ENCODE data around the gene CTDP1. TPM values are rescaled to one million over a fixed set of nuclear protein-coding genes. Genes with fewer than 3 reads are reported as not detected.

Gene CTDP1
- total and polyA plus RNA-seq, 4 donors, result 18.8 to 30.5 (median 21.7) TPM

DNA sequence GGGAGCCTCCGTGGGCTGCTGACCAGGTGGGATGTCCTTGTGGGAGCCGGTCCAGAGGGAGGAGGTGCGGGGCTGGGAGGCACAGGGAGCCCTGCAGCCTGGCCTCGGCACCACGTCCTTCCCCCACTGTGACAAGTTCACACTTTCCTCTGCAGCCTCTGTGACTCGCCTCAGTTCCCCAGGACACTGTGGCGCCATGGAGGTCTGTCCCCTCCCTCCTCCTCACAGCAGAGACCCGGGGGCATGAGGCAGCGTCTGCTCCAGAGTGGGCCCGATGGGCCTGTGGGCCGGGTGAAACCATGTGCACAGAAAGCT is 90.9 kb downstream of the CTDP1 start:
- DNase-seq, result no peak
- 73 to 78% methylated on average over 11 of the region's 11 CpGs for WGBS, 2 donors
- Histone ChIP-seq H3K4me3 (no peak overlapping the region), H3K4me1 (ENCODE audit: control insufficient read depth in 5 of 5, insufficient read depth in 5 of 5, low read length in 5 of 5) (no peaks in the 10 kb centered on the region), H3K9me3 (ENCODE audit: control insufficient read depth in 4 of 4, insufficient read depth in 3 of 4, low read length in 3 of 4) (peaks cover 0 to 25% (median 0%) of the 10 kb centered on the region in 4 donors), H3K27me3 (ENCODE audit: control insufficient read depth in 3 of 3, insufficient read depth in 3 of 3, low read length in 2 of 3) (peaks cover 0 to 5% (median 0%) of the 10 kb centered on the region in 3 donors), H3K9ac (ENCODE audit: insufficient read depth in 1 of 2, low read length in 2 of 2) (no peak overlapping the region), H3K27ac (ENCODE audit: low read depth in 1 of 2, low read length in 1 of 2) (no peak overlapping the region), H3K36me3 (ENCODE audit: control insufficient read depth in 4 of 4, insufficient read depth in 4 of 4, low read length in 4 of 4) (no peaks in the 10 kb centered on the region)
- TF ChIP-seq, protein P1, sequence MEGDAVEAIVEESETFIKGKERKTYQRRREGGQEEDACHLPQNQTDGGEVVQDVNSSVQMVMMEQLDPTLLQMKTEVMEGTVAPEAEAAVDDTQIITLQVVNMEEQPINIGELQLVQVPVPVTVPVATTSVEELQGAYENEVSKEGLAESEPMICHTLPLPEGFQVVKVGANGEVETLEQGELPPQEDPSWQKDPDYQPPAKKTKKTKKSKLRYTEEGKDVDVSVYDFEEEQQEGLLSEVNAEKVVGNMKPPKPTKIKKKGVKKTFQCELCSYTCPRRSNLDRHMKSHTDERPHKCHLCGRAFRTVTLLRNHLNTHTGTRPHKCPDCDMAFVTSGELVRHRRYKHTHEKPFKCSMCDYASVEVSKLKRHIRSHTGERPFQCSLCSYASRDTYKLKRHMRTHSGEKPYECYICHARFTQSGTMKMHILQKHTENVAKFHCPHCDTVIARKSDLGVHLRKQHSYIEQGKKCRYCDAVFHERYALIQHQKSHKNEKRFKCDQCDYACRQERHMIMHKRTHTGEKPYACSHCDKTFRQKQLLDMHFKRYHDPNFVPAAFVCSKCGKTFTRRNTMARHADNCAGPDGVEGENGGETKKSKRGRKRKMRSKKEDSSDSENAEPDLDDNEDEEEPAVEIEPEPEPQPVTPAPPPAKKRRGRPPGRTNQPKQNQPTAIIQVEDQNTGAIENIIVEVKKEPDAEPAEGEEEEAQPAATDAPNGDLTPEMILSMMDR (IDR thresholded peaks at IDR 0.05; ENCODE audit: control extremely low read depth, extremely low read depth), result no peak
- ATAC-seq (ENCODE audit: insufficient read depth, low FRiP score), result no peak

DNA sequence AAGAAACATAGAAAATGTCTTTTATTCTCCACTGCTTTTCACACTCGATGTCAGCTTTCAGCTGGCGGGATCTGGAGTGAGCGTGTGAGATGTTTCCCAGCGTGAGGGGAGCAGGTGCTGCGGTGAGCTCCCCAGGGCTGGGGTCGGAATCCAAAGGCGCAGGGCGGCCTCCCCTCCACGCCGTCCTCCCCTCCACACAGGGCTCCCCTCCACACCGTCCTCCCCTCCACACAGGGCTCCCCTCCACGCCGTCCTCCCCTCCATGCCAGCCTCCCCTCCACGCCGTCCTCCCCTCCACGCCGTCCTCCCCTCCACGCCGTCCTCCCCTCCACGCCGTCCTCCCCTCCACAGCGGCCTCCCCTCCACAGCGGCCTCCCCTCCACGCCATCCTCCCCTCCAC is 91.2 kb downstream of the CTDP1 start:
- Histone ChIP-seq H3K27ac (ENCODE audit: low read depth in 1 of 2, low read length in 1 of 2) (no peak overlapping the region), H3K9ac (ENCODE audit: insufficient read depth in 1 of 2, low read length in 2 of 2) (no peak overlapping the region), H3K4me1 (ENCODE audit: control insufficient read depth in 5 of 5, insufficient read depth in 5 of 5, low read length in 5 of 5) (no peaks in the 10 kb centered on the region), H3K36me3 (ENCODE audit: control insufficient read depth in 4 of 4, insufficient read depth in 4 of 4, low read length in 4 of 4) (no peaks in the 10 kb centered on the region), H3K27me3 (ENCODE audit: control insufficient read depth in 3 of 3, insufficient read depth in 3 of 3, low read length in 2 of 3) (peaks cover 0 to 5% (median 0%) of the 10 kb centered on the region in 3 donors), H3K9me3 (ENCODE audit: control insufficient read depth in 4 of 4, insufficient read depth in 3 of 4, low read length in 3 of 4) (peaks cover 0 to 25% (median 0%) of the 10 kb centered on the region in 4 donors), H3K4me3 (no peak overlapping the region)
- 74 to 83% methylated on average over 11 to 24 of the region's 24 CpGs for WGBS, 2 donors
- no peak for ATAC-seq (ENCODE audit: insufficient read depth, low FRiP score)
- no peak for DNase-seq
- TF ChIP-seq, protein P1 (IDR thresholded peaks at IDR 0.05; ENCODE audit: control extremely low read depth, extremely low read depth), result no peak

- WGBS, 2 donors, result 72 to 80% methylated on average over 33 to 35 of the region's 35 CpGs
- Histone ChIP-seq H3K36me3 (ENCODE audit: control insufficient read depth in 4 of 4, insufficient read depth in 4 of 4, low read length in 4 of 4) (no peaks in the 10 kb centered on the region), H3K9me3 (ENCODE audit: control insufficient read depth in 4 of 4, insufficient read depth in 3 of 4, low read length in 3 of 4) (peaks cover 0 to 21% (median 0%) of the 10 kb centered on the region in 4 donors), H3K27me3 (ENCODE audit: control insufficient read depth in 3 of 3, insufficient read depth in 3 of 3, low read length in 2 of 3) (peaks cover 0 to 5% (median 0%) of the 10 kb centered on the region in 3 donors), H3K4me1 (ENCODE audit: control insufficient read depth in 5 of 5, insufficient read depth in 5 of 5, low read length in 5 of 5) (no peaks in the 10 kb centered on the region), H3K9ac (ENCODE audit: insufficient read depth in 1 of 2, low read length in 2 of 2) (no peak overlapping the region), H3K4me3 (no peak overlapping the region), H3K27ac (ENCODE audit: low read depth in 1 of 2, low read length in 1 of 2) (no peak overlapping the region)
- ATAC-seq (ENCODE audit: insufficient read depth, low FRiP score), result no peak
- TF ChIP-seq, protein P1 (IDR thresholded peaks at IDR 0.05; ENCODE audit: control extremely low read depth, extremely low read depth), result no peak
- no peak for DNase-seq
Observed at GRCh38 chr18:79771446-79772107, 92.0 kb downstream of the CTDP1 start.

Data from lung (tissue), 12 donors.